PFSK-1 (cell line): ENCODE results near the gene NPFF.

Experiments
- FOXP2 ChIP-seq: optimal IDR thresholded peaks from 2 replicates; pipeline ENCODE3; 2011; ENCODE audit warnings: borderline replicate concordance, control low read depth, inconsistent platforms; ENCODE audit not compliant: insufficient read depth; ENCODE audit errors: extremely low read length, extremely low read depth
- POLR2AphosphoS5 ChIP-seq: IDR thresholded peaks from 2 replicates; pipeline ENCODE4 v1.6.1; 2012; ENCODE audit warnings: low read depth, mild to moderate bottlenecking, control low read depth, low read length, moderate library complexity
- REST ChIP-seq, 2 experiments: IDR thresholded peaks; 2 replicates each; pipeline versions ENCODE4 v1.6.1 to v1.8.0; 2011 to 2012; ENCODE audit warnings: low read depth in 2 of 2, low read length in 2 of 2, control low read depth in 1 of 2, inconsistent platforms in 1 of 2, mild to moderate bottlenecking in 1 of 2, moderate library complexity in 1 of 2; ENCODE audit not compliant: insufficient read depth in 1 of 2
- SIN3A ChIP-seq: IDR thresholded peaks from 2 replicates; pipeline ENCODE4 v1.6.1; 2012; ENCODE audit warnings: mild to moderate bottlenecking, low read length, moderate library complexity, borderline replicate concordance; ENCODE audit not compliant: insufficient read depth
- TAF1 ChIP-seq: IDR thresholded peaks from 2 replicates; pipeline ENCODE4 v1.6.1; 2012; ENCODE audit warnings: low read length, control low read depth, borderline replicate concordance; ENCODE audit not compliant: insufficient read depth

The NPFF gene

GRCh38 chr12:53532524-53533445 lies 25.5 kb upstream of the NPFF start:
- TF ChIP-seq REST (IDR thresholded peaks at IDR 0.05; ENCODE audit: insufficient read depth in 1 of 2, low read depth in 2 of 2, low read length in 2 of 2) (no peak), TAF1 (no peak), SIN3A (no peak), FOXP2 (no peak), POLR2AphosphoS5 (no peak)

GRCh38 chr12:53532021-53532420 lies 24.7 kb upstream of the NPFF start:
- TF ChIP-seq SIN3A (no peak), TAF1 (no peak), POLR2AphosphoS5 (no peak), FOXP2 (no peak), REST (IDR thresholded peaks at IDR 0.05; ENCODE audit: insufficient read depth in 1 of 2, low read depth in 2 of 2, low read length in 2 of 2) (no peak)

DNA sequence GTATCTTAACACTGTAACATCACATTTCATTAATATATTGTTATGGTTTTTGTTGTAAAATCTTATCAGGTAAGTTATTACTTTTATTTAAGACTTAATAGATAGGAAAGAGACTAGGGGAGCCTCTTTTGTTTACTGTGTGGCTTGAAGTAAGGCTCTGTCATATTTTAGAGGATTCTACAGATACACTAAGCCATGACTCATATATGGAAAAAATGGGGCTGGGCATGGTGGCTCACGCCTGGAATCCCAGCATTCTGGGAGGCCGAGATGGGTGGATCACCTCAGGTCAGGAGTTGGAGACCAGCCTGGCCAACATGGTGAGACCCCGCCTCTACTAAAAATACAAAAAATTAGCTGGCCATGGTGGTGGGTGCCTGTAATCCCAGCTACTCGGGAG lies 23.6 kb upstream of the NPFF start:
- no peak for TF ChIP-seq TAF1
- no peak for TF ChIP-seq REST (IDR thresholded peaks at IDR 0.05; ENCODE audit: insufficient read depth in 1 of 2, low read depth in 2 of 2, low read length in 2 of 2)
- no peak for TF ChIP-seq POLR2AphosphoS5
- no peak for TF ChIP-seq FOXP2
- TF ChIP-seq SIN3A, result no peak

DNA sequence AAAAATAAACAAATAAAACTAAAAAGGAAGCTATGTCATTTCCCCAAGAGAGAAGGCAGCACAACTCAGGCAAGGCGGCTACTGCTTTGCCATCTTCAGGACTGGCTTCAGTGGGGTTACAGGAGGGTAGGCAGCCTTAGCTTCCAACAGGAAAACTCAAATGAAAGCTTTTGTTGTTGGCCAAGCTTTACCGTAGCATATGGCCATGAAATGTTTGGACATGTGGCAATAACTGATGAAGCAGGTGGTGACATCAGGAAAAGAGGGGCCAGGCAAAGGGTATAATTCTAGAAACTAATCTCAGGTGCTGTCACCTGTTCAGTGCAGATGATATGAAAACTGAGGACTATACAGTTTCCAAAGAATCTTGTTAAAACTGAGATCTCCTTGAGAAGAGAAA lies 22.8 kb upstream of the NPFF start:
- TF ChIP-seq REST (IDR thresholded peaks at IDR 0.05; ENCODE audit: insufficient read depth in 1 of 2, low read depth in 2 of 2, low read length in 2 of 2), result no peak
- TF ChIP-seq FOXP2, result no peak
- no peak for TF ChIP-seq TAF1
- TF ChIP-seq POLR2AphosphoS5, result no peak
- TF ChIP-seq SIN3A, result no peak
